ENCODE results near the gene TNFSF18. TPM values are rescaled to one million over a fixed set of nuclear protein-coding genes. Genes with fewer than 3 reads are reported as not detected.

Gene TNFSF18
- total and polyA plus RNA-seq, 10 of the 15 experiments (the other 5 are each of a cell fraction or from before 2014, with no cell fraction given): not detected

DNA sequence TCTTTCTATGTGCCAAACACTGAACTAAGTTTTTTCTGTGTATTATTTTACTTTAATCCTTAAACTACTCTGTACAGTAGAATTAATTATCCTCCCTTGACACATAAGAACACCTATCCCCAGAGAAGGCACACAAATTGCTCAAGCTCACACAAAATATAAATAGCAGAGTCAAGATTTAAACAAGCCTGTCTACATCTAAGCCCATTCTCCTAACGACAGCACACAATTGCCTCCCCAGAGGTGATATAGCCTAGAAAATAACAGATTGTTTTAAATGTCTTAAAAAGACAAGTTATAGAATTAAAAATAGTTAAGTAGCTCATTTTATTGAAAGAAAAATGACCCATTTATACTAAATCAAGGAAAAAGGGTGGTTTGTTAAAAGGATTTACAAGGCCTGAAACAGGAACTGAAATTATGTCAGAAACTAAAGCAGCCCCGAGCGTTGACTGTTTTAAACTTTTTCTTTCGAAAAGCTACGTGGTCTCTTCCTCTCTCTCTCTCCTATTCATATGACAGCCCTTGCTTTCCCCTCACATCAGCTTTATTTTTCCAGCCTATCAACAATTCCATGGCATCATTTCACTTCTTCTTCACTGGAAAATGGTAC, 30.5 kb downstream of the TNFSF18 start (continued):
- TF ChIP-seq SPI1 (IDR thresholded peaks at IDR 0.05; ENCODE audit: borderline replicate concordance, insufficient read depth, low read depth, low read length) (peak; percentile 97), RUNX3 (IDR thresholded peaks at IDR 0.05; ENCODE audit: low read length) (peak; percentile 61), IRF4 (IDR thresholded peaks at IDR 0.05; ENCODE audit: low read depth, low read length) (peak; percentile 74), JUNB (IDR thresholded peaks at IDR 0.05) (peak; percentile 34; the same call in 1 of the 2 replicates), IKZF2 (IDR thresholded peaks at IDR 0.05) (peak; percentile 62 to 71; a peak in 3 of 4 replicates), HDAC6 (IDR thresholded peaks at IDR 0.05; ENCODE audit: unreplicated experiment) (no peak), SMC3 (IDR thresholded peaks at IDR 0.05; ENCODE audit: borderline replicate concordance, low read length) (peak; percentile 4; the same call in 1 of the 2 replicates)
- TF ChIP-seq, protein P1, sequence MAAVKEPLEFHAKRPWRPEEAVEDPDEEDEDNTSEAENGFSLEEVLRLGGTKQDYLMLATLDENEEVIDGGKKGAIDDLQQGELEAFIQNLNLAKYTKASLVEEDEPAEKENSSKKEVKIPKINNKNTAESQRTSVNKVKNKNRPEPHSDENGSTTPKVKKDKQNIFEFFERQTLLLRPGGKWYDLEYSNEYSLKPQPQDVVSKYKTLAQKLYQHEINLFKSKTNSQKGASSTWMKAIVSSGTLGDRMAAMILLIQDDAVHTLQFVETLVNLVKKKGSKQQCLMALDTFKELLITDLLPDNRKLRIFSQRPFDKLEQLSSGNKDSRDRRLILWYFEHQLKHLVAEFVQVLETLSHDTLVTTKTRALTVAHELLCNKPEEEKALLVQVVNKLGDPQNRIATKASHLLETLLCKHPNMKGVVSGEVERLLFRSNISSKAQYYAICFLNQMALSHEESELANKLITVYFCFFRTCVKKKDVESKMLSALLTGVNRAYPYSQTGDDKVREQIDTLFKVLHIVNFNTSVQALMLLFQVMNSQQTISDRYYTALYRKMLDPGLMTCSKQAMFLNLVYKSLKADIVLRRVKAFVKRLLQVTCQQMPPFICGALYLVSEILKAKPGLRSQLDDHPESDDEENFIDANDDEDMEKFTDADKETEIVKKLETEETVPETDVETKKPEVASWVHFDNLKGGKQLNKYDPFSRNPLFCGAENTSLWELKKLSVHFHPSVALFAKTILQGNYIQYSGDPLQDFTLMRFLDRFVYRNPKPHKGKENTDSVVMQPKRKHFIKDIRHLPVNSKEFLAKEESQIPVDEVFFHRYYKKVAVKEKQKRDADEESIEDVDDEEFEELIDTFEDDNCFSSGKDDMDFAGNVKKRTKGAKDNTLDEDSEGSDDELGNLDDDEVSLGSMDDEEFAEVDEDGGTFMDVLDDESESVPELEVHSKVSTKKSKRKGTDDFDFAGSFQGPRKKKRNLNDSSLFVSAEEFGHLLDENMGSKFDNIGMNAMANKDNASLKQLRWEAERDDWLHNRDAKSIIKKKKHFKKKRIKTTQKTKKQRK (IDR thresholded peaks at IDR 0.05; ENCODE audit: low read depth, low read length): no peak

DNA sequence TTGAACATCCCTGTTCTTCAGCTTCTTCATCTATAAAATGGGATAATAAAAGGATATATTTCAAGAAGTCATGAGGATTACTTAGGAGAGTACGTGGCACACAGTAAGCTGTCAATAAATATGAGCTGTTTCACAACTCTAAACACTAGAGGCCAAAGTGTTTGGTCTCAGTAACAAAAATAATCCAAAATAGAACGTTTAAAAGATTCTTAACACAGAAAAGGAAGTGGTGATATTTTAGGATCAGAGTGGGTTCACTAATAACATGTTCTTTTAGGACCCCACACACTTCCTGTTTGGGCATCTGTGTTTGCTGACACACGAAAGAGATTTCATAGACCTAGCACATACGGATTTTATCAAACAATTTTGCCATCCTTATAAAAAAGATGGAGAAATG, 32.9 kb downstream of the TNFSF18 start:
- H2AFZ ChIP-seq (ENCODE audit: control insufficient read depth, low read depth, low read length): no peak overlapping the region
- no peak overlapping the region for H3K9ac ChIP-seq (ENCODE audit: control insufficient read depth, insufficient read depth, low read length)
- ChIA-PET RAD21 (ENCODE audit: unreplicated experiment) (interaction anchor here (1.0 to 3.8 kb wide), 7 partner anchors 29 to 275 kb away, joined by 3 to 34 read pairs (median 5); no protein-coding TSS in a partner anchor), POLR2A (interaction anchor here (0.6 kb wide), 1 partner anchor 1665 kb away, joined by 3 read pairs; no protein-coding TSS in a partner anchor), SMC1A (ENCODE audit: uncharacterized antibody, unreplicated experiment) (interaction anchor here (1.0 to 3.8 kb wide), 6 partner anchors 8 to 199 kb away, joined by 4 to 19 read pairs (median 8); no protein-coding TSS in a partner anchor), CTCF (interaction anchor here (0.9 to 3.8 kb wide), 4 partner anchors 14 to 198 kb away, joined by 3 to 21 read pairs (median 5); no protein-coding TSS in a partner anchor)
- DNase-seq (ENCODE audit: low read depth, low spot score) (no peak), FAIRE-seq (no peak), ATAC-seq (peak; percentile 21; the same call in 2 of the 3 replicates)
- H3K4me3 ChIP-seq: no peak overlapping the region
- in situ Hi-C loops (cut with MboI) (no loop called here), intact Hi-C loops (cut with micrococcal nuclease; ENCODE audit: unreplicated experiment) (no loop called here)
- no peaks in the 10 kb centered on the region for H3K79me2 ChIP-seq (ENCODE audit: control insufficient read depth, insufficient read depth, low read length)
- H3K4me1 ChIP-seq (ENCODE audit: control insufficient read depth, insufficient read depth, low read length): peaks cover 12% of the 10 kb centered on the region
- H4K20me1 ChIP-seq (ENCODE audit: control insufficient read depth, insufficient read depth): no peaks in the 10 kb centered on the region
- no peaks in the 10 kb centered on the region for H3K36me3 ChIP-seq (ENCODE audit: control insufficient read depth in 2 of 2, insufficient read depth in 2 of 2, low read length in 1 of 2)
- H3K27me3 ChIP-seq (replicated peaks in 1 of 2; ENCODE audit: control insufficient read depth in 2 of 2, insufficient read depth in 2 of 2, low read length in 1 of 2): no peaks in the 10 kb centered on the region
- no peak overlapping the region for H3K27ac ChIP-seq (ENCODE audit: control insufficient read depth, insufficient read depth)
- H3K9me3 ChIP-seq (replicated peaks; ENCODE audit: control insufficient read depth, insufficient read depth, low read length): no peaks in the 10 kb centered on the region; the same call in 2 of the 3 replicates
- BruUV-seq (replicated peaks): no TSS peak
- WGBS (ENCODE audit: insufficient coverage, insufficient replicate concordance, low lambda C conversion rate, missing lambda C conversion rate): 2% methylated on average over 4 of the region's 4 CpGs
- peak overlapping the region; percentile 62 for H3K4me2 ChIP-seq (ENCODE audit: control insufficient read depth, insufficient read depth)
- TF ChIP-seq, protein P2, sequence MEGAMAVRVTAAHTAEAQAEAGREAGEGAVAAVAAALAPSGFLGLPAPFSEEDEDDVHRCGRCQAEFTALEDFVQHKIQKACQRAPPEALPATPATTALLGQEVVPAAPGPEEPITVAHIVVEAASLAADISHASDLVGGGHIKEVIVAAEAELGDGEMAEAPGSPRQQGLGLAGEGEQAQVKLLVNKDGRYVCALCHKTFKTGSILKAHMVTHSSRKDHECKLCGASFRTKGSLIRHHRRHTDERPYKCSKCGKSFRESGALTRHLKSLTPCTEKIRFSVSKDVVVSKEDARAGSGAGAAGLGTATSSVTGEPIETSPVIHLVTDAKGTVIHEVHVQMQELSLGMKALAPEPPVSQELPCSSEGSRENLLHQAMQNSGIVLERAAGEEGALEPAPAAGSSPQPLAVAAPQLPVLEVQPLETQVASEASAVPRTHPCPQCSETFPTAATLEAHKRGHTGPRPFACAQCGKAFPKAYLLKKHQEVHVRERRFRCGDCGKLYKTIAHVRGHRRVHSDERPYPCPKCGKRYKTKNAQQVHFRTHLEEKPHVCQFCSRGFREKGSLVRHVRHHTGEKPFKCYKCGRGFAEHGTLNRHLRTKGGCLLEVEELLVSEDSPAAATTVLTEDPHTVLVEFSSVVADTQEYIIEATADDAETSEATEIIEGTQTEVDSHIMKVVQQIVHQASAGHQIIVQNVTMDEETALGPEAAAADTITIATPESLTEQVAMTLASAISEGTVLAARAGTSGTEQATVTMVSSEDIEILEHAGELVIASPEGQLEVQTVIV (IDR thresholded peaks at IDR 0.05; ENCODE audit: borderline replicate concordance, partially characterized antibody): no peak
- TF ChIP-seq EP300 (IDR thresholded peaks at IDR 0.05; ENCODE audit: borderline replicate concordance in 1 of 2, control insufficient read depth in 1 of 2, low read depth in 2 of 2, low read length in 2 of 2): no peak
- peak; percentile 49; the same call in 1 of the 2 replicates for TF ChIP-seq FOXM1 (IDR thresholded peaks at IDR 0.05; ENCODE audit: low read depth, low read length)
- TF ChIP-seq SREBF2 (IDR thresholded peaks at IDR 0.05; ENCODE audit: low read length): no peak
- no peak for TF ChIP-seq FOS (IDR thresholded peaks at IDR 0.05; ENCODE audit: borderline replicate concordance, extremely low read depth, insufficient read length)
- TF ChIP-seq RBBP5 (conservative IDR thresholded peaks at IDR 0.05): no peak
- no peak for TF ChIP-seq STAT3 (IDR thresholded peaks at IDR 0.05; ENCODE audit: low read depth, low read length)

Measured in GM12878 (cell line).